PFSK-1 (cell line): ENCODE results near the gene HNRNPLL.

Experiments used
- POLR2AphosphoS5 ChIP-seq: IDR thresholded peaks from 2 replicates; pipeline ENCODE4 v1.6.1; 2012; ENCODE audit warnings: low read depth, mild to moderate bottlenecking, control low read depth, low read length, moderate library complexity
- SIN3A ChIP-seq: IDR thresholded peaks from 2 replicates; pipeline ENCODE4 v1.6.1; 2012; ENCODE audit warnings: mild to moderate bottlenecking, low read length, moderate library complexity, borderline replicate concordance; ENCODE audit not compliant: insufficient read depth
- TAF1 ChIP-seq: IDR thresholded peaks from 2 replicates; pipeline ENCODE4 v1.6.1; 2012; ENCODE audit warnings: low read length, control low read depth, borderline replicate concordance; ENCODE audit not compliant: insufficient read depth
- TF ChIP-seq, protein P1 (sequence below), 2 experiments: IDR thresholded peaks; 2 replicates each; pipeline versions ENCODE4 v1.6.1 to v1.8.0; 2011 to 2012; ENCODE audit warnings: low read depth in 2 of 2, low read length in 2 of 2, control low read depth in 1 of 2, inconsistent platforms in 1 of 2, mild to moderate bottlenecking in 1 of 2, moderate library complexity in 1 of 2; ENCODE audit not compliant: insufficient read depth in 1 of 2

DNA sequence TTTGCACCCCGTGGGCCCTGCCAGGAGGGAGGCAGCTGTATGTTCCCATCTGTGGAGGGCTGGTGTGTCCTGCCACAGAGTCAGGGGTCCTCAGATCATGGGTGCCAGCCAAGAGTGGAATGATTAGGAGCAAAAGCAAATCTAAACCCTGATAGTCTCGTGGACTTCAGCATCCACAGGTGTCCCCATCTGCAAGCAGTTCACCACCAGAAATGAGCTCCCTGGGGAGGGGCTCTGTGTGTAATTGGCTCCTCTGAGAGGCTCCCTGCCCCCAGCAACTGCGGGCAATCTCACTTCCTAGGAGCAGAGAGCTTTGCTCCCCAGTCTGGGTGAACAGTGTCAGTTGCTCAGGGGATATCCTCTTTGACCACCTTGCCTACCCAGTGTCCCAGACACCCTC, 78.1 kb downstream of the HNRNPLL start:
- TF ChIP-seq SIN3A (no peak), POLR2AphosphoS5 (no peak), TAF1 (no peak)
- TF ChIP-seq, protein P1, sequence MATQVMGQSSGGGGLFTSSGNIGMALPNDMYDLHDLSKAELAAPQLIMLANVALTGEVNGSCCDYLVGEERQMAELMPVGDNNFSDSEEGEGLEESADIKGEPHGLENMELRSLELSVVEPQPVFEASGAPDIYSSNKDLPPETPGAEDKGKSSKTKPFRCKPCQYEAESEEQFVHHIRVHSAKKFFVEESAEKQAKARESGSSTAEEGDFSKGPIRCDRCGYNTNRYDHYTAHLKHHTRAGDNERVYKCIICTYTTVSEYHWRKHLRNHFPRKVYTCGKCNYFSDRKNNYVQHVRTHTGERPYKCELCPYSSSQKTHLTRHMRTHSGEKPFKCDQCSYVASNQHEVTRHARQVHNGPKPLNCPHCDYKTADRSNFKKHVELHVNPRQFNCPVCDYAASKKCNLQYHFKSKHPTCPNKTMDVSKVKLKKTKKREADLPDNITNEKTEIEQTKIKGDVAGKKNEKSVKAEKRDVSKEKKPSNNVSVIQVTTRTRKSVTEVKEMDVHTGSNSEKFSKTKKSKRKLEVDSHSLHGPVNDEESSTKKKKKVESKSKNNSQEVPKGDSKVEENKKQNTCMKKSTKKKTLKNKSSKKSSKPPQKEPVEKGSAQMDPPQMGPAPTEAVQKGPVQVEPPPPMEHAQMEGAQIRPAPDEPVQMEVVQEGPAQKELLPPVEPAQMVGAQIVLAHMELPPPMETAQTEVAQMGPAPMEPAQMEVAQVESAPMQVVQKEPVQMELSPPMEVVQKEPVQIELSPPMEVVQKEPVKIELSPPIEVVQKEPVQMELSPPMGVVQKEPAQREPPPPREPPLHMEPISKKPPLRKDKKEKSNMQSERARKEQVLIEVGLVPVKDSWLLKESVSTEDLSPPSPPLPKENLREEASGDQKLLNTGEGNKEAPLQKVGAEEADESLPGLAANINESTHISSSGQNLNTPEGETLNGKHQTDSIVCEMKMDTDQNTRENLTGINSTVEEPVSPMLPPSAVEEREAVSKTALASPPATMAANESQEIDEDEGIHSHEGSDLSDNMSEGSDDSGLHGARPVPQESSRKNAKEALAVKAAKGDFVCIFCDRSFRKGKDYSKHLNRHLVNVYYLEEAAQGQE (IDR thresholded peaks at IDR 0.05; ENCODE audit: insufficient read depth in 1 of 2, low read depth in 2 of 2, low read length in 2 of 2): no peak
